Measurements from ENCODE around the gene LDLRAD4.

- no peak for TF ChIP-seq POLR2AphosphoS5 (IDR thresholded peaks at IDR 0.05; ENCODE audit: borderline replicate concordance, low read depth, low read length)
- no peak for TF ChIP-seq EZH2 (IDR thresholded peaks at IDR 0.05)
- no peak for TF ChIP-seq FOXP2 (optimal IDR thresholded peaks at IDR 0.05; ENCODE audit: control extremely low read depth, extremely low read length, insufficient read depth)
These were observed 359.2 kb downstream of the LDLRAD4 start for GRCh38 chr18:13577781-13578180.

Data from SK-N-MC (cell line).